ENCODE measurements around the gene COASY. TPM values are rescaled to one million over a fixed set of nuclear protein-coding genes. Genes with fewer than 3 reads are reported as not detected.

The COASY gene
- total RNA-seq, 2 donors from 2014 or later = 52.6 to 80.5 TPM

DNA sequence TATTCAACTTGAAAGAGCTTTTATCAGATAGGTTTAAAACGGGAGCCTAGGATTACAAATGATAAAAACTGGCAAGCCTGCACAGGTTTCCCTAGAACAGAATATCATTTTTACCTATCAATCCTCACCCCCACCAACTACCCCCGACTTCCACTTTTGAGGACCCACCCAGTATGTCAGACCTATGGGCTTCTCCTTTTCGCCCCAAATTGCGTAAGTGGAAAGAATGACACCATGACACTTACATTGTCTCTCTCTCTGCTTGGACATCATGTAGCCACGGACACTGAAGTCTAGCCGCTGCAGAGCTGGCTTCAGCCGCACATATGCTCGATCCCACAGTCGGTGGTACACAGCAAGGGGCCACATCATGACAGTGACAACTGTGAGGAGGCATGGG, 22.9 kb downstream of the COASY start:
- WGBS = 80% methylated on average over 9 of the region's 9 CpGs
- Histone ChIP-seq H3K36me3 (peaks cover 14 to 30% of the 10 kb centered on the region in 2 donors), H3K27me3 (replicated peaks; ENCODE audit: insufficient read depth) (no peaks in the 10 kb centered on the region), H3K27ac (peak overlapping the region in 1 of 2 donors; percentile 78), H3K4me1 (replicated peaks) (peaks cover 27% of the 10 kb centered on the region), H3K9me3 (no peaks in the 10 kb centered on the region), H3K4me3 (no peak overlapping the region)
- intact Hi-C loops (cut with DNase I) = loop anchor here (10.0 kb wide), 1 partner anchor 180 kb away; the partner anchor contains the start of gene RAMP2
- no peak for DNase-seq (ENCODE audit: low spot score)
- TF ChIP-seq, protein P1, sequence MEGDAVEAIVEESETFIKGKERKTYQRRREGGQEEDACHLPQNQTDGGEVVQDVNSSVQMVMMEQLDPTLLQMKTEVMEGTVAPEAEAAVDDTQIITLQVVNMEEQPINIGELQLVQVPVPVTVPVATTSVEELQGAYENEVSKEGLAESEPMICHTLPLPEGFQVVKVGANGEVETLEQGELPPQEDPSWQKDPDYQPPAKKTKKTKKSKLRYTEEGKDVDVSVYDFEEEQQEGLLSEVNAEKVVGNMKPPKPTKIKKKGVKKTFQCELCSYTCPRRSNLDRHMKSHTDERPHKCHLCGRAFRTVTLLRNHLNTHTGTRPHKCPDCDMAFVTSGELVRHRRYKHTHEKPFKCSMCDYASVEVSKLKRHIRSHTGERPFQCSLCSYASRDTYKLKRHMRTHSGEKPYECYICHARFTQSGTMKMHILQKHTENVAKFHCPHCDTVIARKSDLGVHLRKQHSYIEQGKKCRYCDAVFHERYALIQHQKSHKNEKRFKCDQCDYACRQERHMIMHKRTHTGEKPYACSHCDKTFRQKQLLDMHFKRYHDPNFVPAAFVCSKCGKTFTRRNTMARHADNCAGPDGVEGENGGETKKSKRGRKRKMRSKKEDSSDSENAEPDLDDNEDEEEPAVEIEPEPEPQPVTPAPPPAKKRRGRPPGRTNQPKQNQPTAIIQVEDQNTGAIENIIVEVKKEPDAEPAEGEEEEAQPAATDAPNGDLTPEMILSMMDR (IDR thresholded peaks at IDR 0.05) = no peak
- no peak for TF ChIP-seq POLR2A (IDR thresholded peaks at IDR 0.05)
- no peak for TF ChIP-seq POLR2AphosphoS5 (IDR thresholded peaks at IDR 0.05)

DNA sequence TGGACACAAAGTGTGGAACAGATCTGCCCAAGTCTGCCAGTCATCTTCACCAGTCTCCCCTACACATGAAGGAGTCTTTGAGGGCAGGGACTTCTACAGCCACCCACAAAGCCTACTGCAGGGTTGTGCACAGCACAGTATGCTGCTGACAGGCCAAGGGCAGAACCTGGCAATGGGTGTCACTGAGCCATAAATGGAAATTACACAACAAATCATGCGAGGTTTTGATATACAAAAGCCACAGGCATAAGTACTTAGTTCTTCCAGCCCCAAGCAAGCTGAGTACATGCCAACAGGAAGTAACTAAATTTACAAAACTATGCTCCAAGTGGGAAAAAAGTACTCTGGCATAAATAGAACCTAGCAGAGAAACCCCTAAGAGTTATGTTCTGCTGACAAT, 23.4 kb downstream of the COASY start:
- no peaks in the 10 kb centered on the region for H3K27me3 ChIP-seq (replicated peaks; ENCODE audit: insufficient read depth)
- H3K27ac ChIP-seq = peak overlapping the region; percentile 67 to 78
- H3K36me3 ChIP-seq = peaks cover 14 to 32% of the 10 kb centered on the region in 2 donors
- peaks cover 27% of the 10 kb centered on the region for H3K4me1 ChIP-seq (replicated peaks)
- 6% methylated on average over 1 of the region's 1 CpG for WGBS
- no peak overlapping the region for H3K4me3 ChIP-seq
- intact Hi-C loops (cut with DNase I) = loop anchor here (10.0 kb wide), 1 partner anchor 179 kb away; the partner anchor contains the start of gene RAMP2
- TF ChIP-seq, protein P1 (IDR thresholded peaks at IDR 0.05) = no peak
- no peaks in the 10 kb centered on the region for H3K9me3 ChIP-seq
- no peak for DNase-seq (ENCODE audit: low spot score)

GRCh38 chr17:42586514-42587230, 24.7 kb downstream of the COASY start:
- WGBS = 44% methylated on average over 7 of the region's 7 CpGs
- DNase-seq (ENCODE audit: low spot score) = peak; percentile 77
- Histone ChIP-seq H3K27me3 (replicated peaks; ENCODE audit: insufficient read depth) (no peaks in the 10 kb centered on the region), H3K4me3 (no peak overlapping the region), H3K36me3 (peaks cover 9 to 27% of the 10 kb centered on the region in 2 donors), H3K4me1 (replicated peaks) (peaks cover 27% of the 10 kb centered on the region), H3K9me3 (no peaks in the 10 kb centered on the region), H3K27ac (peak overlapping the region; percentile 67 to 78)
- intact Hi-C loops (cut with DNase I) = loop anchor here (10.0 kb wide), 1 partner anchor 178 kb away; the partner anchor contains the start of gene RAMP2
- TF ChIP-seq, protein P1 (IDR thresholded peaks at IDR 0.05) = no peak
- TF ChIP-seq POLR2AphosphoS5 (IDR thresholded peaks at IDR 0.05) = peak; percentile 88
- TF ChIP-seq POLR2A (IDR thresholded peaks at IDR 0.05) = no peak

DNA sequence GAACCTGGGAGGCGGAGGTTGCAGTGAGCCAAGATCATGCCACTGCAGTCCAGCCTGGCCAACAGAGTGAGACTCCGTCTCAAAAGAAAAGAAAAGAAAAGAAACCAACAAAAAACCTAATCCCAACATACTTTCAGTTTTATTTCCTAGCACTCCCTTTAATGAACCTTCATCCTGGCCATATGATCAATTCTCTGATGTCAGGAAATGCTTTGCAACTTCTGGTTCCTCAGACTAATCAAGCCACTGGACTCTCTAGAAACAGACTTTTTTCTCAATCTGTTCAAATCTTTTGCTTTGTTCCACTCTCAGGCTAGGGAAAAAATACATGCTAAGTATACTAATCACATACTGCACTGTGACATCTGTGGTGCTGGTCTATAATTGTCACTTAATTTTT, 28.9 kb downstream of the COASY start:
- peaks cover 0 to 5% of the 10 kb centered on the region in 2 donors for H3K36me3 ChIP-seq
- no peak for DNase-seq (ENCODE audit: low spot score)
- intact Hi-C loops (cut with DNase I) = no loop called here
- no peak overlapping the region for H3K4me3 ChIP-seq
- TF ChIP-seq POLR2AphosphoS5 (IDR thresholded peaks at IDR 0.05) (no peak), POLR2A (IDR thresholded peaks at IDR 0.05) (no peak)
- TF ChIP-seq, protein P1 (IDR thresholded peaks at IDR 0.05) = no peak
- H3K9me3 ChIP-seq = no peaks in the 10 kb centered on the region
- no peaks in the 10 kb centered on the region for H3K27me3 ChIP-seq (replicated peaks; ENCODE audit: insufficient read depth)
- H3K27ac ChIP-seq = no peak overlapping the region
- WGBS = 86% methylated on average over 2 of the region's 2 CpGs
- peaks cover 22% of the 10 kb centered on the region for H3K4me1 ChIP-seq (replicated peaks)

- H3K27me3 ChIP-seq (replicated peaks; ENCODE audit: insufficient read depth) = no peaks in the 10 kb centered on the region
- H3K27ac ChIP-seq = no peak overlapping the region
- intact Hi-C loops (cut with DNase I) = no loop called here
- TF ChIP-seq POLR2AphosphoS5 (IDR thresholded peaks at IDR 0.05) (no peak), POLR2A (IDR thresholded peaks at IDR 0.05) (no peak)
- peaks cover 0 to 5% of the 10 kb centered on the region in 2 donors for H3K36me3 ChIP-seq
- H3K4me1 ChIP-seq (replicated peaks) = peaks cover 18% of the 10 kb centered on the region
- H3K4me3 ChIP-seq = no peak overlapping the region
- DNase-seq (ENCODE audit: low spot score) = no peak
- WGBS = 95% methylated on average over 9 of the region's 9 CpGs
- no peaks in the 10 kb centered on the region for H3K9me3 ChIP-seq
These were observed 29.5 kb downstream of the COASY start for GRCh38 chr17:42591411-42591810.

Measured in prostate gland (tissue), 2 donors.